GM18519 (cell line): Measurements from ENCODE around the gene YAF2.
A peak's percentile ranks its signal among the peaks of the same experiment; 100 is the strongest.
"Not testable (repeated sequence)": the region's sequence is repeated elsewhere in the genome, so short reads cannot be mapped to it uniquely, and the experiment has no call there.

Experiments used
- ATAC-seq: cut with Tn5 transposase; IDR thresholded peaks from one replicate; pipeline ENCODE4 v1.9.1; 2021; ENCODE audit warnings: mild to moderate bottlenecking, moderate library complexity; ENCODE audit not compliant: unreplicated experiment, low FRiP score

The YAF2 gene

GRCh38 chr12:42255866-42256261, 17.8 kb upstream of the YAF2 start:
- ATAC-seq = no peak

- ATAC-seq = no peak
Measured at GRCh38 chr12:42255221-42255865, 17.3 kb upstream of the YAF2 start.

GRCh38 chr12:42252645-42253044, 14.6 kb upstream of the YAF2 start:
- ATAC-seq = not testable (repeated sequence)

- ATAC-seq = not testable (repeated sequence)
Measured at GRCh38 chr12:42249033-42249432, 11.0 kb upstream of the YAF2 start.

- ATAC-seq = no peak
Measured at GRCh38 chr12:42240131-42240750, 2.2 kb upstream of the YAF2 start.

GRCh38 chr12:42237853-42238239, 202 bp downstream of the YAF2 start:
- peak; percentile 27 for ATAC-seq

GRCh38 chr12:42237052-42237852, 796 bp downstream of the YAF2 start:
- peak; percentile 71 for ATAC-seq

- ATAC-seq = no peak
Measured at GRCh38 chr12:42236017-42236416, 2.0 kb downstream of the YAF2 start.

GRCh38 chr12:42235426-42235825, 2.6 kb downstream of the YAF2 start:
- no peak for ATAC-seq

GRCh38 chr12:42234970-42235369, 3.1 kb downstream of the YAF2 start:
- ATAC-seq = no peak

GRCh38 chr12:42227525-42227924, 10.5 kb downstream of the YAF2 start:
- ATAC-seq = not testable (repeated sequence)

- ATAC-seq = not testable (repeated sequence)
Measured at GRCh38 chr12:42224501-42224900, 13.5 kb downstream of the YAF2 start.

GRCh38 chr12:42222724-42223123, 15.3 kb downstream of the YAF2 start:
- no peak for ATAC-seq

GRCh38 chr12:42221726-42222125, 16.3 kb downstream of the YAF2 start:
- no peak for ATAC-seq

GRCh38 chr12:42217656-42218055, 20.4 kb downstream of the YAF2 start:
- ATAC-seq = no peak

GRCh38 chr12:42216737-42217136, 21.3 kb downstream of the YAF2 start:
- ATAC-seq = no peak

- ATAC-seq = not testable (repeated sequence)
Measured at GRCh38 chr12:42215759-42216158, 22.3 kb downstream of the YAF2 start.

- ATAC-seq = no peak
Measured at GRCh38 chr12:42213954-42214426, 24.1 kb downstream of the YAF2 start.

- ATAC-seq = no peak
Measured at GRCh38 chr12:42213023-42213422, 25.0 kb downstream of the YAF2 start.

GRCh38 chr12:42208574-42208973, 29.5 kb downstream of the YAF2 start:
- no peak for ATAC-seq

- ATAC-seq = no peak
Measured at GRCh38 chr12:42204819-42205218, 33.2 kb downstream of the YAF2 start.
